ENCODE measurements around the gene DHRS9. TPM values are rescaled to one million over a fixed set of nuclear protein-coding genes. Genes with fewer than 3 reads are reported as not detected.

Gene DHRS9
- total RNA-seq, 2 donors from 2014 or later = 0.32 to 0.34 TPM

DNA sequence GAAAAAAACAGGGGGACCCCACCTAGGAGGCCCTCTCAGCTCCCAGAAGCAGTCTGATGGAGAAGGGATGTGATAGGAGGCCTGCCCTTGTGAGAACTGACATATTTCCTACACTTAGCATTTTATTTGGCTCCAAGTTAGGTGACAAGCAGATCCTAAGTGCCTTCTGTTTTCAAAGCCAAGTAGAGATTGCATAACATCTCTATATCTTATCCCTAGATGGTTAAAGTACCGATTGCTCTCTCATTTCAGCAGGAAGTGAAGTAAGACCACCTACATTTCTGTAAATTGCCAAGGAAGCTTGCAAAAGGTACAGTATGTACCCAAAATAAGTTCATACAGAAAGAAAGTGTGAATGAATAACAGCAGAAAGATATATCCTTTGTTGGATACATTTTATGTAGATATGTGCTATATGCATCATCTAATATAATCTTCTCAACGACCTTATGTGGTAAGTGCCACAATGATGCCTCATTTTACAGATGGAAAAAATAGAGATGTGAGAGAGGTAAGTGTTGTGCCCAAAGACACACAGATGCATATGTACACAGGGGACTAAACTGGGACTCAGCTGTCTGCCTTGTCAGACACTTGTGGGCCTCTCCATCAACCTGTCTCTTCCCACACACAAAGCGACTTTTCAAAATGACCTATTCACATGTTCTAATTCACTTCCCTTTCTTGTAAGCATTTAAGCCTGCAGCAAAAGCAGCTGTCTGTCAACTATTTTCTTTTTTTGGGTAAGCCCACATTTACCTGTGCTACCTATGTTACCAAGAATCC lies 38.9 kb downstream of the DHRS9 start:
- Histone ChIP-seq H3K36me3 (no peaks in the 10 kb centered on the region), H3K4me3 (no peak overlapping the region), H3K27ac (no peak overlapping the region), H3K4me1 (replicated peaks) (no peaks in the 10 kb centered on the region), H3K27me3 (replicated peaks; ENCODE audit: insufficient read depth) (no peaks in the 10 kb centered on the region), H3K9me3 (no peaks in the 10 kb centered on the region)
- DNase-seq (ENCODE audit: low spot score) = no peak
- WGBS = 58% methylated on average over 3 of the region's 3 CpGs
- TF ChIP-seq POLR2A (IDR thresholded peaks at IDR 0.05) (no peak), POLR2AphosphoS5 (IDR thresholded peaks at IDR 0.05) (no peak)
- TF ChIP-seq, protein P1, sequence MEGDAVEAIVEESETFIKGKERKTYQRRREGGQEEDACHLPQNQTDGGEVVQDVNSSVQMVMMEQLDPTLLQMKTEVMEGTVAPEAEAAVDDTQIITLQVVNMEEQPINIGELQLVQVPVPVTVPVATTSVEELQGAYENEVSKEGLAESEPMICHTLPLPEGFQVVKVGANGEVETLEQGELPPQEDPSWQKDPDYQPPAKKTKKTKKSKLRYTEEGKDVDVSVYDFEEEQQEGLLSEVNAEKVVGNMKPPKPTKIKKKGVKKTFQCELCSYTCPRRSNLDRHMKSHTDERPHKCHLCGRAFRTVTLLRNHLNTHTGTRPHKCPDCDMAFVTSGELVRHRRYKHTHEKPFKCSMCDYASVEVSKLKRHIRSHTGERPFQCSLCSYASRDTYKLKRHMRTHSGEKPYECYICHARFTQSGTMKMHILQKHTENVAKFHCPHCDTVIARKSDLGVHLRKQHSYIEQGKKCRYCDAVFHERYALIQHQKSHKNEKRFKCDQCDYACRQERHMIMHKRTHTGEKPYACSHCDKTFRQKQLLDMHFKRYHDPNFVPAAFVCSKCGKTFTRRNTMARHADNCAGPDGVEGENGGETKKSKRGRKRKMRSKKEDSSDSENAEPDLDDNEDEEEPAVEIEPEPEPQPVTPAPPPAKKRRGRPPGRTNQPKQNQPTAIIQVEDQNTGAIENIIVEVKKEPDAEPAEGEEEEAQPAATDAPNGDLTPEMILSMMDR (IDR thresholded peaks at IDR 0.05) = no peak
- intact Hi-C loops (cut with DNase I) = no loop called here

DNA sequence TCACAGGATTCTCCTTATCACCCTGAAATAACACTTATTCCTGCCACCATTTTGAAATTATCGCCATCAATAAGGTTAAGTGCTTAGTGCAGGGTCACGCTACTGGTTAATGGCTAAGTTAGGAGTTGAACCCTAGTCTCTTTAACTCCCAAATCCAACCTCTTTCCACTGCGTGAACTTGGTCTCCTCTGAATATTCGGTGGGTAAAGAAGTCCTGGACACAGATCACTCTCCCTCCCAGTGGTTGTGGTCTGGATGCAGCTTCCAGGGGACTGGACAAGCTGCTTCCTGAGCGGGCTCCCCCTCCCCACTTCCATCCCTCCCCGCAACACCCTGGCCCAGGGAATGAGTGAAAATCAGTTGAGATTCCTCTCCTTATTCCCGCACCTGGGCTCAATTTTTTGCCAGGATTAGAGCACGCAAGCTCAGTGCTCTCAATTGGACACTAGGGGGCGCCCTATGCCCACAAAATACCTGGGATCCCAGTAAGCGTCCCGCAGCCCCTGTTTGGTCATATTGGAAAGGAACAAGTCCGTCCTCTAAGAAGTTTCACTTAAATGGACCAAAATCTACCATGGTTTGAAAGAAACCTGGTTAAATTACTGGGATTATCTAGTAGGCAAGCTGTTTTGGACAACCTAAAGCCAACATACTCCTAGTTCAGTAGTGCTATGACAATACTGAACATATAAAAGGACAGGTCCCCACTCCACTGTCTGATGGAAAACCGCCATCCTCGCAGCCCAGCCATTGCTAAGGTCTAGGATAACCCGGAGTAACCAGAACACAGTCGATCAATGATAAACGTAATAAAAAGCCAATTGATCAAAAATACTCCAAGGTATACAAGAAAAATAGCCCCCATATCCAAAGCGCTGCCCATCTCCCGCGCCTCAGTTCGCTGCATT lies 40.4 kb downstream of the DHRS9 start:
- H3K4me3 ChIP-seq = no peak overlapping the region
- H3K27me3 ChIP-seq (replicated peaks; ENCODE audit: insufficient read depth) = no peaks in the 10 kb centered on the region
- no peaks in the 10 kb centered on the region for H3K9me3 ChIP-seq
- intact Hi-C loops (cut with DNase I) = no loop called here
- H3K36me3 ChIP-seq = no peaks in the 10 kb centered on the region
- peak; percentile 82 for DNase-seq (ENCODE audit: low spot score)
- WGBS = 50% methylated on average over 21 of the region's 21 CpGs
- no peak for TF ChIP-seq POLR2A (IDR thresholded peaks at IDR 0.05)
- TF ChIP-seq POLR2AphosphoS5 (IDR thresholded peaks at IDR 0.05) = no peak
- TF ChIP-seq, protein P1 (IDR thresholded peaks at IDR 0.05) = peak; percentile 65 to 90 (median 86)
- H3K4me1 ChIP-seq (replicated peaks) = no peaks in the 10 kb centered on the region
- no peak overlapping the region for H3K27ac ChIP-seq

DNA sequence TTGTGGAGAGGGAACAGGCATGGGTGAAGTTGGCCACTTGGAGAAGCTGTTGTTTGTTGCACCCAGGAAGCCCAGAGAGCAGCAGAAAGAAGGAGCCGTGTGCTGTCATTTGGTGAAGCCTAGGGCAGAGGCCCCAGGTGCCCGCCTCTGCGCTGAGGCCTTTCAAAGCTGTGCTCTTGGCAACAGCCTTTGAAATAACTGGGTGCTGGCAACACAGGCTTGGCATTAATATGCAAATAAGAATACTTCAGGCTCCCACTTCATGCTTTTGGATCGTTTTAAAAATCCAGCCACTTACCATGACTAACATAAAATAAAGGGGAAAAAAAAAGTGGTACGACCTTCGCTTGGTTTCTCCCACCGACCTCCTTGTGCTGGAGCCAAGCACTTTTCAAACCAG lies 41.1 kb downstream of the DHRS9 start:
- 77% methylated on average over 7 of the region's 7 CpGs for WGBS

DNA sequence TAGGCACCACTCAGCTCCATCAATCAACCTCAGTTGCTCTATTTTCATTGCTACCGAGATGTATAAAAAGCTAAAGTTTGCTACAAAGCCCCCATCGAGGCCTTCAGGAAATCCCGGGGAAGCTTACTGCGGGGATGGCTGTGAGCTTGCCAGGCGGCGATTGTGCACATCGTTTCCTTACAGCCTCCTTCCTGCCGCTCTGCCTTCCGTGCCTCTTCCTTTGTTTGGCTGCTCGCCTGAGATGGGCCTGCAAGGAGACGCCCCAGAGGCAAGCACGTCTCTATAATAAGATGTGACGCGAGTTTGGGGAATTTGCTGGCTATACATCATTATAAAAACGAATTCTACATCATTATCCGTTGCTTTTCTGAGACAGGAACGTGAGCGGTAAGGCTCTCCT lies 41.6 kb downstream of the DHRS9 start:
- 70% methylated on average over 18 of the region's 18 CpGs for WGBS
- no peak overlapping the region for H3K4me3 ChIP-seq
- no peaks in the 10 kb centered on the region for H3K9me3 ChIP-seq
- H3K36me3 ChIP-seq = no peaks in the 10 kb centered on the region
- no peak overlapping the region for H3K27ac ChIP-seq
- intact Hi-C loops (cut with DNase I) = no loop called here
- no peaks in the 10 kb centered on the region for H3K4me1 ChIP-seq (replicated peaks)
- no peaks in the 10 kb centered on the region for H3K27me3 ChIP-seq (replicated peaks; ENCODE audit: insufficient read depth)
- DNase-seq (ENCODE audit: low spot score) = no peak
- TF ChIP-seq, protein P1 (IDR thresholded peaks at IDR 0.05) = no peak
- TF ChIP-seq POLR2AphosphoS5 (IDR thresholded peaks at IDR 0.05) (no peak), POLR2A (IDR thresholded peaks at IDR 0.05) (no peak)

More for the DNA sequence above, 41.1 kb downstream of the DHRS9 start:
- Histone ChIP-seq H3K36me3 (no peaks in the 10 kb centered on the region), H3K9me3 (no peaks in the 10 kb centered on the region), H3K27me3 (replicated peaks; ENCODE audit: insufficient read depth) (no peaks in the 10 kb centered on the region), H3K4me3 (no peak overlapping the region), H3K4me1 (replicated peaks) (no peaks in the 10 kb centered on the region), H3K27ac (no peak overlapping the region)
- DNase-seq (ENCODE audit: low spot score) = no peak
- intact Hi-C loops (cut with DNase I) = no loop called here
- TF ChIP-seq, protein P1 (IDR thresholded peaks at IDR 0.05) = no peak
- TF ChIP-seq POLR2A (IDR thresholded peaks at IDR 0.05) (no peak), POLR2AphosphoS5 (IDR thresholded peaks at IDR 0.05) (no peak)
